PC-3 (cell line): ENCODE data around the gene TMEM209. TPM values are rescaled to one million over a fixed set of nuclear protein-coding genes. Genes with fewer than 3 reads are reported as not detected.

Experiments used
- ATAC-seq: fragments of 200-7000 bp; cut with Tn5 transposase; 2 replicates; pipeline ENCODE4 v1.9.1; 2020; ENCODE audit warnings: mild to moderate bottlenecking, moderate library complexity
- BruUV-seq: library from RNA; stranded (reverse); fragments of 400-500 nt; replicated peaks from 2 replicates; lab custom pipeline; 2021; lab: Mats Ljungman, UMichigan
- CTCF ChIA-PET: fragments of 300-600 bp; sonication (Branson Sonifier 250); formaldehyde crosslinking; loops from one replicate; lab custom pipeline; 2022; ENCODE audit warnings: antibody characterized with exemption; lab: Charles Lee
- POLR2A ChIA-PET: fragments of 300-600 bp; sonication (Branson Sonifier 250); formaldehyde crosslinking; loops from one replicate; lab custom pipeline; 2022; ENCODE audit warnings: antibody characterized with exemption; ENCODE audit not compliant: unreplicated experiment; lab: Charles Lee
- DNase-seq: peaks from one replicate; pipeline ENCODE4 v3.0.0-alpha.2; 2015
- H2AFZ ChIP-seq: fragments of 300-600 bp; sonication (generic); 2 replicates; pipeline ENCODE4 v1.6.0; 2016; ENCODE audit warnings: antibody characterized with exemption, low read length
- H3F3A ChIP-seq: fragments of 300-600 bp; sonication (generic); one replicate; pipeline ENCODE4 v1.6.0; 2017; ENCODE audit warnings: antibody characterized with exemption, low read length, control low read depth, mild to moderate bottlenecking; ENCODE audit not compliant: unreplicated experiment
- H3K27ac ChIP-seq: fragments of 300-600 bp; sonication (generic); 2 replicates; pipeline ENCODE4 v1.5.1; 2016; ENCODE audit warnings: mild to moderate bottlenecking, low read length
- H3K27me3 ChIP-seq: fragments of 300-600 bp; sonication (generic); 2 replicates; pipeline ENCODE4 v1.6.1; 2016; ENCODE audit warnings: low read length, mixed read lengths
- H3K36me3 ChIP-seq: fragments of 300-600 bp; sonication (generic); 2 replicates; pipeline ENCODE4 v1.6.1; 2016; ENCODE audit warnings: low read depth, mixed run types, low read length, mixed read lengths
- H3K4me1 ChIP-seq: fragments of 300-600 bp; sonication (generic); 2 replicates; pipeline ENCODE4 v1.5.1; 2016; ENCODE audit warnings: low read length; ENCODE audit not compliant: insufficient read depth
- H3K4me2 ChIP-seq: fragments of 300-600 bp; sonication (generic); 2 replicates; pipeline ENCODE4 v1.6.0; 2016; ENCODE audit warnings: low read length
- H3K4me3 ChIP-seq: fragments of 300-600 bp; sonication (generic); 2 replicates; pipeline ENCODE4 v1.5.1; 2016; ENCODE audit warnings: mild to moderate bottlenecking, low read length, mixed read lengths
- H3K79me2 ChIP-seq: fragments of 300-600 bp; sonication (generic); 2 replicates; pipeline ENCODE4 v1.6.1; 2017; ENCODE audit warnings: low read length, mixed read lengths
- H3K9ac ChIP-seq: fragments of 300-600 bp; sonication (generic); 2 replicates; pipeline ENCODE4 v1.6.0; 2016; ENCODE audit warnings: mild to moderate bottlenecking, low read length
- H3K9me2 ChIP-seq: fragments of 300-600 bp; sonication (generic); replicated peaks from 2 replicates; pipeline ENCODE4 v1.6.1; 2016; ENCODE audit warnings: mixed run types, low read length, mixed read lengths
- H3K9me3 ChIP-seq: fragments of 300-600 bp; sonication (generic); 2 replicates; pipeline ENCODE4 v1.6.1; 2016; ENCODE audit warnings: low read length, mixed read lengths
- H4K20me1 ChIP-seq: fragments of 300-600 bp; sonication (generic); 2 replicates; pipeline ENCODE4 v1.6.1; 2016; ENCODE audit warnings: low read length, mixed read lengths
- CTCF ChIP-seq: fragments of 300-600 bp; sonication (generic); conservative IDR thresholded peaks from 2 replicates; pipeline ENCODE4 v1.5.1; 2017; ENCODE audit warnings: antibody characterized with exemption, low read depth, mild to moderate bottlenecking, low read length
- EZH2 ChIP-seq: fragments of 300-600 bp; sonication (generic); IDR thresholded peaks from one replicate; pipeline ENCODE4 v1.6.1; 2017; ENCODE audit warnings: antibody characterized with exemption, mild to moderate bottlenecking, low read length; ENCODE audit not compliant: unreplicated experiment
- EZH2phosphoT487 ChIP-seq: fragments of 300-600 bp; sonication (generic); IDR thresholded peaks from 2 replicates; pipeline ENCODE4 v1.6.1; 2018; ENCODE audit warnings: mild to moderate bottlenecking, antibody characterized with exemption, low read length, borderline replicate concordance
- intact Hi-C: fragments of 100-400 bp; cut with micrococcal nuclease; formaldehyde crosslinking; loops from 2 replicates; pipeline ENCODE4 v1.9.0; 2023
- total RNA-seq: library from RNA; depleted of rRNA; stranded (reverse); fragments of >200 nt; gene quantifications from 2 replicates; pipeline ENCODE4 v1.2.3, GENCODE V29; 2014

Gene TMEM209
- total RNA-seq, 1 experiment from 2014 or later = 23.2 TPM

GRCh38 chr7:130224210-130224609 lies 19.0 kb upstream of the TMEM209 start:
- Histone ChIP-seq H3F3A (no peaks in the 10 kb centered on the region), H3K9me3 (no peaks in the 10 kb centered on the region), H3K4me1 (no peaks in the 10 kb centered on the region; the same call in 1 of the 2 replicates), H4K20me1 (no peaks in the 10 kb centered on the region), H3K79me2 (no peaks in the 10 kb centered on the region), H3K36me3 (no peaks in the 10 kb centered on the region), H3K27ac (no peak overlapping the region), H3K9me2 (no peaks in the 10 kb centered on the region), H3K9ac (no peak overlapping the region), H3K4me3 (no peak overlapping the region), H3K4me2 (no peak overlapping the region), H3K27me3 (no peaks in the 10 kb centered on the region), H2AFZ (no peak overlapping the region)
- intact Hi-C loops = no loop called here
- DNase-seq (no peak), ATAC-seq (no peak)
- ChIA-PET CTCF (no interaction called here), POLR2A (no interaction called here)
- no TSS peak for BruUV-seq
- TF ChIP-seq EZH2phosphoT487 (no peak), CTCF (no peak), EZH2 (no peak)

- H2AFZ ChIP-seq = no peak overlapping the region
- H3K4me2 ChIP-seq = no peak overlapping the region
- ChIA-PET POLR2A (no interaction called here), CTCF (no interaction called here)
- no peak overlapping the region for H3K9ac ChIP-seq
- no peaks in the 10 kb centered on the region; the same call in 1 of the 2 replicates for H3K4me1 ChIP-seq
- H3F3A ChIP-seq = no peaks in the 10 kb centered on the region
- H3K9me3 ChIP-seq = no peaks in the 10 kb centered on the region
- H3K4me3 ChIP-seq = no peak overlapping the region
- no peaks in the 10 kb centered on the region for H3K79me2 ChIP-seq
- no peaks in the 10 kb centered on the region for H3K27me3 ChIP-seq
- no peak overlapping the region for H3K27ac ChIP-seq
- ATAC-seq = no peak
- H3K36me3 ChIP-seq = no peaks in the 10 kb centered on the region
- H3K9me2 ChIP-seq = no peaks in the 10 kb centered on the region
- DNase-seq = no peak
- TF ChIP-seq CTCF = no peak
- TF ChIP-seq EZH2phosphoT487 = no peak
- no peak for TF ChIP-seq EZH2
- intact Hi-C loops = no loop called here
- H4K20me1 ChIP-seq = no peaks in the 10 kb centered on the region
- BruUV-seq = no TSS peak
These were observed 18.4 kb upstream of the TMEM209 start for GRCh38 chr7:130223646-130224045.

- Histone ChIP-seq H3K4me2 (no peak overlapping the region), H3K79me2 (no peaks in the 10 kb centered on the region), H3K4me3 (no peak overlapping the region), H4K20me1 (no peaks in the 10 kb centered on the region), H3K9me2 (no peaks in the 10 kb centered on the region), H3K27ac (no peak overlapping the region), H3K27me3 (no peaks in the 10 kb centered on the region), H3K36me3 (no peaks in the 10 kb centered on the region), H3F3A (no peaks in the 10 kb centered on the region), H3K9ac (no peak overlapping the region), H3K9me3 (no peaks in the 10 kb centered on the region), H2AFZ (no peak overlapping the region), H3K4me1 (no peaks in the 10 kb centered on the region; the same call in 1 of the 2 replicates)
- CTCF ChIA-PET = no interaction called here
- BruUV-seq = no TSS peak
- ATAC-seq (no peak), DNase-seq (no peak)
- intact Hi-C loops = no loop called here
- no peak for TF ChIP-seq CTCF
- no peak for TF ChIP-seq EZH2phosphoT487
- no peak for TF ChIP-seq EZH2
- POLR2A ChIA-PET = interaction anchor here (0.7 kb wide), 1 partner anchor 42 kb away, joined by 10 read pairs; no protein-coding TSS in a partner anchor
These were observed 16.5 kb upstream of the TMEM209 start for GRCh38 chr7:130221746-130222145.
